H1 (cell line): ENCODE measurements around the gene MAGOH. TPM values are rescaled to one million over a fixed set of nuclear protein-coding genes. Genes with fewer than 3 reads are reported as not detected.

Experiments used
- CTCF ChIA-PET: fragments of 300-600 bp; sonication (Branson Sonifier 250); formaldehyde crosslinking; loops from one replicate; lab custom pipeline; 2021; ENCODE audit not compliant: partially characterized antibody; lab: Charles Lee
- POLR2A ChIA-PET: fragments of 300-600 bp; sonication (Branson Sonifier 250); formaldehyde crosslinking; loops from one replicate; lab custom pipeline; 2021; ENCODE audit warnings: inconsistent platforms; ENCODE audit not compliant: partially characterized antibody; lab: Charles Lee
- DNase-seq, 2 experiments: peaks; one replicate each; pipeline versions ENCODE4 v3.0.0 to v3.0.0-alpha.2; 2010 to 2022; ENCODE audit warnings: low spot score in 2 of 2, low read depth in 1 of 2, mixed read lengths in 1 of 2
- FAIRE-seq: peaks from 2 replicates; lab custom pipeline; 2011; peaks lifted over from hg19 to GRCh38; lab: Jason Lieb, UNC
- H2AFZ ChIP-seq: 2 replicates; pipeline ENCODE4 v1.8.1; 2012; ENCODE audit warnings: low read length, inconsistent platforms
- H2AK5ac ChIP-seq: 2 replicates; pipeline ENCODE4 v1.6.1; 2013; ENCODE audit warnings: low read depth, low read length
- H2BK120ac ChIP-seq: replicated peaks from 2 replicates; pipeline ENCODE3; 2013; ENCODE audit warnings: low read depth, low read length, inconsistent platforms
- H2BK12ac ChIP-seq: 2 replicates; pipeline ENCODE4 v1.6.1; 2013; ENCODE audit warnings: low read depth, low read length
- H2BK15ac ChIP-seq: 2 replicates; pipeline ENCODE4 v1.6.1; 2013; ENCODE audit warnings: low read length
- H2BK20ac ChIP-seq: 2 replicates; pipeline ENCODE4 v1.6.1; 2013; ENCODE audit warnings: low read length
- H2BK5ac ChIP-seq: 2 replicates; pipeline ENCODE4 v1.6.1; 2013; ENCODE audit warnings: low read depth, low read length
- H3K14ac ChIP-seq: 2 replicates; pipeline ENCODE4 v1.6.1; 2013; ENCODE audit warnings: inconsistent platforms; ENCODE audit not compliant: insufficient read length
- H3K18ac ChIP-seq: 2 replicates; pipeline ENCODE4 v1.6.1; 2013; ENCODE audit warnings: low read length; ENCODE audit errors: extremely low read depth
- H3K23ac ChIP-seq: 2 replicates; pipeline ENCODE4 v1.6.1; 2013; ENCODE audit warnings: inconsistent platforms; ENCODE audit not compliant: insufficient read length
- H3K23me2 ChIP-seq: 2 replicates; pipeline ENCODE4 v1.6.1; 2013; ENCODE audit warnings: low read depth, low read length
- H3K27ac ChIP-seq: 2 replicates; pipeline ENCODE4 v1.6.1; 2011; ENCODE audit warnings: low read depth, low read length, inconsistent platforms
- H3K27me3 ChIP-seq, 4 experiments: replicated peaks in 1 of 4; 1 replicate in 1 of 4; 2 replicates in 3 of 4; pipeline versions ENCODE4 v1.6.1 to v1.8.1; 2011 to 2013; ENCODE audit warnings: low read length in 3 of 4, mild to moderate bottlenecking in 3 of 4, inconsistent platforms in 2 of 4, mixed read lengths in 2 of 4, moderate library complexity in 1 of 4; ENCODE audit not compliant: control insufficient read depth in 3 of 4, insufficient read depth in 3 of 4; ENCODE audit errors: extremely low read depth in 1 of 4
- H3K36me3 ChIP-seq, 4 experiments: 2 replicates each; pipeline versions ENCODE4 v1.6.1 to v1.8.1; 2011 to 2013; ENCODE audit warnings: mild to moderate bottlenecking in 4 of 4, low read length in 3 of 4, moderate library complexity in 2 of 4, control low read depth in 1 of 4, inconsistent platforms in 1 of 4; ENCODE audit not compliant: insufficient read depth in 4 of 4, control insufficient read depth in 2 of 4
- H3K4ac ChIP-seq: replicated peaks from 2 replicates; pipeline ENCODE3; 2013; ENCODE audit warnings: low read length, low read depth, mixed read lengths, inconsistent platforms; ENCODE audit not compliant: insufficient read length
- H3K4me1 ChIP-seq, 4 experiments: replicated peaks in 1 of 4; 1 replicate in 1 of 4; 2 replicates in 3 of 4; pipeline versions ENCODE4 v1.6.1 to v1.8.1; 2011 to 2013; ENCODE audit warnings: low read length in 3 of 4, inconsistent platforms in 2 of 4, mixed read lengths in 1 of 4; ENCODE audit not compliant: insufficient read depth in 4 of 4, control insufficient read depth in 3 of 4
- H3K4me2 ChIP-seq, 2 experiments: 2 replicates each; pipeline versions ENCODE4 v1.6.1 to v1.8.1; 2011 to 2013; ENCODE audit warnings: low read depth in 2 of 2, low read length in 2 of 2, control low read depth in 1 of 2, inconsistent platforms in 1 of 2, mild to moderate bottlenecking in 1 of 2; ENCODE audit not compliant: insufficient read depth in 1 of 2
- H3K4me3 ChIP-seq, 4 experiments: fragments of 200-600, 300-600 bp in 1 of 4; sonication (generic), shearing (Covaris generic), sonication (Bioruptor Twin) in 1 of 4; 2 replicates each; pipeline versions ENCODE4 v1.5.1 to v1.8.1; 2011 to 2016; ENCODE audit warnings: low read length in 4 of 4, low read depth in 3 of 4, control low read depth in 2 of 4, inconsistent platforms in 2 of 4, mild to moderate bottlenecking in 2 of 4, mixed read lengths in 1 of 4, moderate library complexity in 1 of 4; ENCODE audit not compliant: insufficient read depth in 2 of 4; ENCODE audit errors: extremely low read depth in 1 of 4
- H3K56ac ChIP-seq: replicated peaks from 2 replicates; pipeline ENCODE3; 2013; ENCODE audit warnings: low read depth, mild to moderate bottlenecking, mixed read lengths, low read length, inconsistent platforms; ENCODE audit not compliant: insufficient read length
- H3K79me1 ChIP-seq: 2 replicates; pipeline ENCODE4 v1.6.1; 2013; ENCODE audit warnings: low read depth, low read length, control low read depth
- H3K79me2 ChIP-seq, 2 experiments: 2 replicates each; pipeline versions ENCODE4 v1.6.1 to v1.8.1; 2012 to 2013; ENCODE audit warnings: low read length in 2 of 2, mild to moderate bottlenecking in 2 of 2, inconsistent platforms in 1 of 2; ENCODE audit not compliant: insufficient read depth in 2 of 2, control insufficient read depth in 1 of 2
- H3K9ac ChIP-seq, 4 experiments: replicated peaks in 1 of 4; 1 replicate in 1 of 4; 2 replicates in 3 of 4; pipeline versions ENCODE4 v1.6.1 to v1.8.1; 2011 to 2013; ENCODE audit warnings: low read depth in 3 of 4, low read length in 3 of 4, control low read depth in 2 of 4, mild to moderate bottlenecking in 2 of 4, moderate library complexity in 2 of 4, inconsistent platforms in 1 of 4; ENCODE audit errors: extremely low read depth in 1 of 4
- H3K9me3 ChIP-seq, 2 experiments: 2 replicates each; pipeline versions ENCODE4 v1.6.1 to v1.8.1; 2012 to 2013; ENCODE audit warnings: mild to moderate bottlenecking in 2 of 2, moderate library complexity in 2 of 2, control low read depth in 1 of 2, inconsistent platforms in 1 of 2, low read depth in 1 of 2, low read length in 1 of 2, mixed read lengths in 1 of 2; ENCODE audit not compliant: insufficient read depth in 2 of 2
- H4K20me1 ChIP-seq, 2 experiments: replicated peaks in 1 of 2; 2 replicates each; pipeline versions ENCODE3 to v1.8.1; 2011 to 2013; ENCODE audit warnings: inconsistent platforms in 2 of 2, low read length in 2 of 2, mild to moderate bottlenecking in 1 of 2; ENCODE audit not compliant: insufficient read depth in 2 of 2, control insufficient read depth in 1 of 2
- H4K5ac ChIP-seq: 2 replicates; pipeline ENCODE4 v1.6.1; 2013; ENCODE audit warnings: low read length, low read depth, mixed read lengths, inconsistent platforms; ENCODE audit not compliant: insufficient read length
- H4K8ac ChIP-seq: 2 replicates; pipeline ENCODE4 v1.8.0; 2013; ENCODE audit warnings: mild to moderate bottlenecking, moderate library complexity, low read length, inconsistent platforms; ENCODE audit not compliant: insufficient read depth; ENCODE audit errors: extremely low read depth
- H4K91ac ChIP-seq: replicated peaks from 2 replicates; pipeline ENCODE3; 2013; ENCODE audit warnings: low read length, mixed read lengths, inconsistent platforms; ENCODE audit not compliant: insufficient read length
- BCL11A ChIP-seq, 2 experiments: IDR thresholded peaks; one replicate each; pipeline ENCODE4 v1.6.1; 2011; ENCODE audit warnings: low read depth in 2 of 2, low read length in 2 of 2, mild to moderate bottlenecking in 2 of 2
- KDM4A ChIP-seq: IDR thresholded peaks from one replicate; pipeline ENCODE4 v1.7.1; 2012; ENCODE audit warnings: low read depth, mild to moderate bottlenecking, moderate library complexity, low read length, inconsistent platforms; ENCODE audit not compliant: severe bottlenecking
- NRF1 ChIP-seq: IDR thresholded peaks from 2 replicates; pipeline ENCODE4 v1.6.1; 2011; ENCODE audit warnings: mild to moderate bottlenecking, low read depth, low read length, improper control_type of control experiment
- POLR2A ChIP-seq, 2 experiments: IDR thresholded peaks; 1 replicate in 1 of 2; 2 replicates in 1 of 2; pipeline ENCODE4 v1.6.1; 2011; ENCODE audit warnings: low read depth in 2 of 2, low read length in 2 of 2, mild to moderate bottlenecking in 2 of 2; ENCODE audit errors: control extremely low read depth in 1 of 2
- RAD21 ChIP-seq, 2 experiments: IDR thresholded peaks in 1 of 2; conservative IDR thresholded peaks in 1 of 2; 2 replicates each; pipeline ENCODE4 v1.6.1; 2011; ENCODE audit warnings: low read depth in 2 of 2, low read length in 2 of 2, improper control_type of control experiment in 1 of 2, inconsistent platforms in 1 of 2, mild to moderate bottlenecking in 1 of 2, moderate library complexity in 1 of 2
- RNF2 ChIP-seq: fragments of 200-900, 300-1000 bp; sonication (generic); IDR thresholded peaks from 2 replicates; pipeline ENCODE4 v1.7.1; 2016; ENCODE audit warnings: borderline replicate concordance, low read depth, mild to moderate bottlenecking, antibody characterized with exemption, low read length; ENCODE audit not compliant: poor library complexity, severe bottlenecking; ENCODE audit errors: missing control alignments
- RXRA ChIP-seq: IDR thresholded peaks from 2 replicates; pipeline ENCODE4 v1.6.1; 2011; ENCODE audit warnings: low read depth, mild to moderate bottlenecking, low read length, moderate library complexity; ENCODE audit not compliant: insufficient read depth
- SIX5 ChIP-seq: IDR thresholded peaks from 2 replicates; pipeline ENCODE4 v1.6.1; 2011; ENCODE audit warnings: mild to moderate bottlenecking, low read depth, low read length
- polyA plus RNA-seq, 7 experiments: library from polyadenylated mRNA; depleted of rRNA in 3 of 7; stranded (reverse) in 5 of 7; unstranded in 2 of 7; fragments of >200 nt in 5 of 7; fragments of 200-250 nt in 2 of 7; gene quantifications; 1 replicate in 5 of 7; 2 replicates in 1 of 7; 4 replicates in 1 of 7; pipeline versions ENCODE4 v1.2.1 to v1.2.3, GENCODE V29; 2011 to 2013; ENCODE audit warnings: missing spikeins in 2 of 7, mixed read lengths in 2 of 7
- total RNA-seq: library from RNA; stranded (reverse); fragmentation: NEBNext Ultra II Directional; extraction: Animal tissue kit (Norgen Biotek cat#: 25700); gene quantifications from 2 replicates; pipeline ENCODE4 v1.2.1, GENCODE V29; 2021
- TF ChIP-seq, protein P1 (sequence below), 3 experiments: IDR thresholded peaks; 1 replicate in 2 of 3; 2 replicates in 1 of 3; pipeline versions ENCODE4 v1.5.1 to v1.6.1; 2011; ENCODE audit warnings: low read length in 3 of 3, mild to moderate bottlenecking in 3 of 3, inconsistent platforms in 2 of 3, low read depth in 1 of 3, moderate library complexity in 1 of 3; ENCODE audit not compliant: insufficient read depth in 1 of 3; ENCODE audit errors: control extremely low read depth in 1 of 3

MAGOH gene
- total and polyA plus RNA-seq, 2 of the 8 experiments (the other 6 are each of a cell fraction or from before 2014, with no cell fraction given): 46.9 to 74.3 TPM

DNA sequence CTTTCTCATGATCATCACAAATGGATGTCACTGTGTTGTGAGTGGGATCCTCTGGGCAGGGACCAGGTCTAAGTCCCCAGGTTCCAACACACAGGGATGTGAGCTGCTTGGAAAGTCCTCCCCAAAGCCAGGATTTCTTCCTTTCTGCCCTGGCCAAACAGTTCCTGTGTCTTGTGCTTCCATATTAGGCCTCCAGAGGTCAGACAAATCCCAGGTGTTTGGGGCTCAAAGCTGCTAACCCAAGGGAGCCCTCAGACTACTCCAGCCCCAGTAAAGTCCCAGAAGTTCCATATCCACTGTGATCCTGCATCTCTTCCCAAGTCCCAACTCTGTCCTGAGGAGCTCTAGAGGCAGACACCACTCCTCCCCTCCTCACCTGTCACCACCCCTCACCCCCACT is 27.7 kb upstream of the MAGOH start:
- no peak overlapping the region for H2BK12ac ChIP-seq
- FAIRE-seq: no peak
- H4K5ac ChIP-seq: no peak overlapping the region
- no peak for TF ChIP-seq SIX5
- no peak for TF ChIP-seq KDM4A
- no peak for TF ChIP-seq RNF2
- no peak for TF ChIP-seq NRF1
- no peak for TF ChIP-seq RXRA
- no peak for TF ChIP-seq BCL11A (IDR thresholded peaks at IDR 0.05; ENCODE audit: low read depth in 2 of 2, low read length in 2 of 2)
- no peak for TF ChIP-seq POLR2A (IDR thresholded peaks at IDR 0.05; ENCODE audit: control extremely low read depth in 1 of 2, low read depth in 2 of 2, low read length in 2 of 2)
- peak; percentile 50 to 68; a peak in 3 of 4 replicates for TF ChIP-seq RAD21 (IDR thresholded peaks at IDR 0.05 in 1 of 2, conservative IDR thresholded peaks at IDR 0.05 in 1 of 2; ENCODE audit: low read depth in 2 of 2, low read length in 2 of 2)
- TF ChIP-seq, protein P1, sequence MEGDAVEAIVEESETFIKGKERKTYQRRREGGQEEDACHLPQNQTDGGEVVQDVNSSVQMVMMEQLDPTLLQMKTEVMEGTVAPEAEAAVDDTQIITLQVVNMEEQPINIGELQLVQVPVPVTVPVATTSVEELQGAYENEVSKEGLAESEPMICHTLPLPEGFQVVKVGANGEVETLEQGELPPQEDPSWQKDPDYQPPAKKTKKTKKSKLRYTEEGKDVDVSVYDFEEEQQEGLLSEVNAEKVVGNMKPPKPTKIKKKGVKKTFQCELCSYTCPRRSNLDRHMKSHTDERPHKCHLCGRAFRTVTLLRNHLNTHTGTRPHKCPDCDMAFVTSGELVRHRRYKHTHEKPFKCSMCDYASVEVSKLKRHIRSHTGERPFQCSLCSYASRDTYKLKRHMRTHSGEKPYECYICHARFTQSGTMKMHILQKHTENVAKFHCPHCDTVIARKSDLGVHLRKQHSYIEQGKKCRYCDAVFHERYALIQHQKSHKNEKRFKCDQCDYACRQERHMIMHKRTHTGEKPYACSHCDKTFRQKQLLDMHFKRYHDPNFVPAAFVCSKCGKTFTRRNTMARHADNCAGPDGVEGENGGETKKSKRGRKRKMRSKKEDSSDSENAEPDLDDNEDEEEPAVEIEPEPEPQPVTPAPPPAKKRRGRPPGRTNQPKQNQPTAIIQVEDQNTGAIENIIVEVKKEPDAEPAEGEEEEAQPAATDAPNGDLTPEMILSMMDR (IDR thresholded peaks at IDR 0.05; ENCODE audit: control extremely low read depth in 1 of 3, insufficient read depth in 1 of 3, low read depth in 1 of 3, low read length in 3 of 3): peak in 2 of 3 experiments; percentile 34 to 56; a peak in 1 of 4 replicates
- no peaks in the 10 kb centered on the region for H3K79me2 ChIP-seq
- peaks cover 0 to 7% of the 10 kb centered on the region in 2 experiments for H4K20me1 ChIP-seq
- H3K9ac ChIP-seq: no peak overlapping the region
- H3K14ac ChIP-seq: no peak overlapping the region
- no peak overlapping the region for H4K91ac ChIP-seq
- no peak for DNase-seq
- H3K4ac ChIP-seq: no peak overlapping the region
- no peak overlapping the region for H3K4me3 ChIP-seq
- no peak overlapping the region for H2AK5ac ChIP-seq
- H3K79me1 ChIP-seq: no peaks in the 10 kb centered on the region
- H3K27me3 ChIP-seq: no peaks in the 10 kb centered on the region
- peaks cover 35 to 91% (median 74%) of the 10 kb centered on the region in 4 experiments for H3K36me3 ChIP-seq
- no peak overlapping the region for H3K23ac ChIP-seq
- H2AFZ ChIP-seq: no peak overlapping the region
- H3K4me1 ChIP-seq: no peaks in the 10 kb centered on the region
- ChIA-PET CTCF (interaction anchor here (0.6 to 4.1 kb wide), 18 partner anchors 9 to 416 kb away, joined by 3 to 18 read pairs (median 4); no protein-coding TSS in a partner anchor), POLR2A (no interaction called here)
- H2BK5ac ChIP-seq: no peak overlapping the region
- H2BK15ac ChIP-seq: no peak overlapping the region
- H3K27ac ChIP-seq: no peak overlapping the region
- no peak overlapping the region for H3K18ac ChIP-seq
- no peak overlapping the region for H3K56ac ChIP-seq
- no peak overlapping the region for H2BK20ac ChIP-seq
- H4K8ac ChIP-seq: no peak overlapping the region
- H3K23me2 ChIP-seq: no peaks in the 10 kb centered on the region
- H3K9me3 ChIP-seq: no peaks in the 10 kb centered on the region
- no peak overlapping the region for H2BK120ac ChIP-seq
- no peak overlapping the region for H3K4me2 ChIP-seq
